Stimulated activated CD4-positive, alpha-beta T cell treated with anti-CD3 and anti-CD28 coated beads, Interleukin-2, amount 100 ng/mL, for 24 hours (primary cell): ENCODE results near the gene RIMS1.

Source experiments
- DNase-seq, 2 donors: peaks; one replicate each; pipeline ENCODE4 v3.0.0-alpha.2; 2020

Gene RIMS1

GRCh38 chr6:72111611-72112010 lies 225.3 kb downstream of the RIMS1 start:
- no peak for DNase-seq

GRCh38 chr6:72130327-72130726 lies 244.0 kb downstream of the RIMS1 start:
- DNase-seq, result no peak

DNA sequence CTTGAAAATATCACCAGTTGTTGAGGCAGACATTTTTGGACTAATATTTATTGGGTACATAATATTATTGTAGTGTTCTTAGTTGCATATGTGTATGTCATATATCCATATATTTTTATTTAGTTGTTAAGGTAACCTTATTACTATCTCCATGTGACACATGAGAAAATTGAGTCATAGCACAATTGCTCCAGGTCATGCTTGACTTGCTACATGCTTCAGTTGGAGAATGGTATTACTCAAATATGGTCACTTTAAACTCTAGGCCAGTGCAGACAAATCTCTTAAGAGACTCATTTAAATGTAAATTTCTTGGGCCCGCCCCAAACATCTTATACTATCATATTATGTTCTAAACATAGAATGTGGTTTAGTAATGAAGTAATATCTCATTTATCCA lies 246.1 kb downstream of the RIMS1 start:
- no peak for DNase-seq

GRCh38 chr6:72132851-72133250 lies 246.5 kb downstream of the RIMS1 start:
- DNase-seq, result no peak

GRCh38 chr6:72133324-72133723 lies 247.0 kb downstream of the RIMS1 start:
- DNase-seq, result no peak

DNA sequence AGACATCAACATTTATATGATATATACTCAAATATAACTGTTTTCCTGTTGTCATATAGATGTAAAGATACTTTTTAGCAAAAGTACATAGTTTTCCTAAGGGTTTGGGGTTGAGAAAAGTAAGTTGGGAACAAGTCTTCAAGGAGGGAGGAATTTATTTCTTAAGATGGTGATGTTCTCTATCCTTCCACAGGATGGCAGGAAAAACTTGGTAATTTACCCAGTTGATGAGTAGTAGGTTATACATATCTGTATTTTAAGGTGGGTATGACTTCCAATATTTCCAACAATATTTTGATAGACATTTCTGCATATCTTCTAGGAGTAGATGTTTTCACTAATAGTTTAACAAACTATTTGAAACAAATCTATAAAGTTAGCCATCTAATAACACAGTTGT lies 254.4 kb downstream of the RIMS1 start:
- no peak for DNase-seq

- DNase-seq, result no peak
Measured at GRCh38 chr6:72149715-72150114, 263.4 kb downstream of the RIMS1 start.

DNA sequence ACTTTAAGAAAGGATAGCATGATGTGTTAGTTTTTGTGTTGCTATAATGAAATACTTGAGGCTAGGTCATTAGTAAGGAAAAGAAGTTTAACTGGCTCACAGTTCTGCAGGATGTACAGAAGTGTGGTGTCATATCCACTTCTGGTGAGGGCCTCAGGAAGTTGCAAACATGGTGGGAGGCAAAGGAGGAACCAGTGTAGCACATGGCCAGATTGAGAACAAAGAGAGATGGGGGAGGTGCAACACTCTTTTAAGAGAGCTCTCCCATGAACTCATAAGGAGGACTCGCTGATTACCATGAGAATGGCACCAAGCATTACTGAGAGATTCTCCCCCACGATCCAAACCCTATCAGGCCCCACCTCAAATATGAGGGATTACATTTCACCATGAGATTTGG lies 265.4 kb downstream of the RIMS1 start:
- DNase-seq, result no peak

GRCh38 chr6:72175916-72176315 lies 289.6 kb downstream of the RIMS1 start:
- DNase-seq, result no peak

DNA sequence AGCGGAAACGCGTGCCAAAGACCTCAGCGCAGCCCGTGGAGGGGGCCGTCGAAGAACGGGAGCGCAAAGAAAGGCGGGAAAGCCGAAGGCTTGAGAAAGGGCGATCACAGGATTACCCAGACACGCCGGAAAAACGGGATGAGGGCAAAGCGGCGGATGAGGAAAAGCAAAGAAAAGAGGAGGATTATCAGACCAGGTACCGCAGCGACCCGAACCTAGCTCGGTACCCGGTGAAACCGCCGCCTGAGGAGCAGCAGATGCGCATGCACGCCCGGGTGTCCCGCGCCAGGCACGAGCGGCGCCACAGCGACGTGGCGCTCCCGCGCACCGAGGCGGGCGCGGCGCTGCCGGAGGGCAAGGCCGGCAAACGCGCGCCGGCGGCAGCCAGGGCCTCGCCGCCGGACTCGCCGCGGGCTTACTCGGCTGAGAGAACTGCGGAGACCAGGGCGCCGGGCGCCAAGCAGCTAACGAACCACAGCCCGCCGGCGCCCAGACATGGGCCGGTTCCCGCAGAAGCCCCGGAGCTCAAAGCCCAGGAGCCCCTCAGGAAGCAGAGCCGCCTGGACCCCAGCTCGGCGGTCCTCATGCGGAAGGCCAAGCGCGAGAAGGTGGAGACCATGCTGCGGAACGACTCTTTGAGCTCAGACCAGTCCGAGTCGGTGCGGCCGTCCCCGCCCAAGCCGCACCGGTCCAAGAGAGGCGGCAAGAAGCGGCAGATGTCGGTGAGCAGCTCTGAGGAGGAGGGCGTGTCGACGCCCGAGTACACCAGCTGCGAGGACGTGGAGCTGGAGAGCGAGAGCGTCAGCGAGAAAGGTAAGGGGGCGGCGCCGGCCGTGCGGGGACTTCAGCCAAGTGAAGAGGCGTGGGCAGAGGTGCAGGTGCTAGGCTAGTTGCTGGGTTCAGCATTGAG lies 296.2 kb downstream of the RIMS1 start:
- peak in 1 of 2 donors; percentile 2 for DNase-seq

GRCh38 chr6:72203983-72204382 lies 317.6 kb downstream of the RIMS1 start:
- no peak for DNase-seq

DNA sequence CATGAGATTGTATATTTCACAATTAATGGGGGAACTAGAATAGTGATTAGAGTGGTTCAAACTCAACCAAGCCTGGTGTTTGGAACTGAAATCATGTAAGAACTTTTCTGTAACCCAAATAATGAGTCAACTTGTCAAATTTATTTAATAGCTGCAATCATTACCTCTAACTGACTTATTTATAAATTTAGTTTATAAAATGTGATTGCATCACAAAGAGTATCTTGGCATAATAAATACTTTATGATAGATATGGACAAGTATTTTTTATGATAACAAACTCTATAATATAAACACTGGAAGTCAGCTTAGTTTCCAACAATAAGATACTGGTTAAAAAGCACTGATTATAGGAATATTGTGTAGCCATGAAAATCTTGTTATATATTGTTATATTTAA lies 319.1 kb downstream of the RIMS1 start:
- DNase-seq, result no peak

DNA sequence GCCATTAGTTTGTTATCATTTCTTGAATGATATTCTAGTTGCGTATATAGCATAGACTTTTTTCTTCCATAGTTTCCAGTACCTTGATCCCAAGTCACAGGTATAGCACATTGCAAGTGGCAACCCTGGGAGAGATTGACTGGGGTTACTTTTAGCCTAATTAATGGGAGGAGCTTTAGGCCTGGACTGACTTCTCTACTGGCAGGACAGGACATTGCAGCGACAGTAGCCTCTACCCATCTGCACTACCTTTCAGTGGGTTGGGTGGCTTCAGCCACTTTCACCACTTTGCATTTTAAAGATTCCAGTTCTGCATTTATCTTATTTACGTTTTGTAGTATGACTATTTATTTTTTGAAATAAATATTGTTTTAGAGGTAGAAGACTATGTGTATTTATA lies 320.3 kb downstream of the RIMS1 start:
- DNase-seq, result no peak

DNA sequence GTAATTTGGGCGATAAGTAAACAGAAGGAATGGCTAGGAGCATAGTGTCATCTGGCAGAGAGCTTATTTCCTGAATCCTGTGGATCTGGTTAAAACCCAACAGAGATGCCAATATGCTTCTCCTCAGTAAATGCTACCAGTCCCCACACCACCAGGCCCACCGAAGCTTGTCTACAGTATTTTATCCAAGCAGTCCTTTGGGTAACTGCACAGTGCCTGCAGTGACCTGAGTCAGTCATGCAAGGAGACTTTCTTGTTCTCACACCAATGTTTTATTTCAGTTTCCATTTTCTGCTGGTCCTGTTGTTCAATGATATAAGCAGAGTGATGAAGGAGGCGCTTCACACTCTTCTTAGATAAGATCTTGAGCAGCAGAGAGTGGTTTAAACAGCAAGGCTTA lies 326.3 kb downstream of the RIMS1 start:
- DNase-seq, result no peak

GRCh38 chr6:72213654-72214053 lies 327.3 kb downstream of the RIMS1 start:
- no peak for DNase-seq

GRCh38 chr6:72216222-72217068 lies 330.1 kb downstream of the RIMS1 start:
- DNase-seq, result no peak

DNA sequence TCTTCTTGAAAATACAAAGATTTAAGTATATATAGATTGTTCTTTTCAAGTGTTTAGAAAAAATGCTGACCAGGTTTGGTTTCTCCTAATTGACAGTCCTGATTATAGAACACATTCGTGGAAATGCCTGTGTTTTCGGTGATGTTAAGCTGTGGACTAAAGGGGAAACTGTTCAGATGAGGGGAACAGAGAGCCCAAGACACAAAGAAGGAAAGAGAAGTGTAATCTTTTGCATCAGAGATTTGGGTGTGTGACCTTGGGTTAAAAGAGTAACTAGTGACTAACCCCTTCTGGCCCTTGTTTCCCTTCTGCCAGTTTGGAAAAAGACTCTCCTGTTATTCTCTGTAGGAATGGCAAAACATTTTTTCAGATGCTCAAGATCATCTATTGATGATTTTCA lies 331.3 kb downstream of the RIMS1 start:
- no peak for DNase-seq

GRCh38 chr6:72218125-72218524 lies 331.8 kb downstream of the RIMS1 start:
- DNase-seq, result no peak

- DNase-seq, result no peak
Measured at GRCh38 chr6:72219536-72219935, 333.2 kb downstream of the RIMS1 start.

GRCh38 chr6:72238021-72238420 lies 351.7 kb downstream of the RIMS1 start:
- no peak for DNase-seq

- no peak for DNase-seq
Measured at GRCh38 chr6:72238900-72239299, 352.6 kb downstream of the RIMS1 start.

- no peak for DNase-seq
Measured at GRCh38 chr6:72245565-72245964, 359.2 kb downstream of the RIMS1 start.

DNA sequence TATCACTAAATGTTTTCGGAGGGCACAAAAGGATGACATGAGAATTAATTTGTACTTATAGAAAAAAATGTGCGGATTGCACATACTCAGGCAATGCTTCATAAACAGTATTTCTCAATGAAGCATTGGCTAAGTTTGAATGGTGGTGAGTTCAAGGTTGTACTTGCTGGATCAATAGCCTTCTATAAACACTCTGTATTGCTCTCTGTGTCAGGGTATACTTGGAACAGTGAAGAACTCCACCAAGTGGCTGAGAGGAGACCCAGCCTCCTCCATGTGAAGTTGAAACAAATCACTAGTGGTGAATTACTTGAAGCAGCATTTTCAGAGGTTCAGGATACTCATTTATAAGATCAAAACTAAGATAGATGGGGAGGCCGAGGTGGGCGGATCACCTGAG lies 360.6 kb downstream of the RIMS1 start:
- no peak for DNase-seq

DNA sequence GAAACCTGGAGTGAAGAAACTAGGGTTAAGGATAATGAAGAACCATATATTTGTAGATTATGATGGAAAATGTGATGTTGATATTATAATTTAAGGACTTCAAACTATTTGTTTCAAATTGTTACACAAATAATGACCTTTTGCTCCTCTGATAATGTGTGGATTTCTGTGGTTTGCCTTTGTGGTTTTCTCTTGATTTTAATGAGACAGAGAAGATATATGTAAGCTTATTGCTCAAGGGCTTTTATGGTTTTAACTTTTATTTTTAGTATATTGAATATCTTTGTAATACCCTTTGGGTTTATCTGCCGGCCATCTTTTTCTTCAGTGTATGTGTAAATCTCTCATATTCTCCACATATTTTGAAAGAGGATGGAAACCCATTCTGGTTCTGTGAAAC lies 362.3 kb downstream of the RIMS1 start:
- no peak for DNase-seq
